ENCODE measurements around the gene VDR. TPM values are rescaled to one million over a fixed set of nuclear protein-coding genes. Genes with fewer than 3 reads are reported as not detected.

VDR gene
- total RNA-seq: 1 to 10 TPM; 1.3 to 5.5 (median 3.5) TPM
- polyA plus RNA-seq: 1 to 10 TPM; 1.2 to 1.7 TPM

- FAIRE-seq: no peak
- peak in 2 of 4 donors; percentile 21 to 31 for TF ChIP-seq CTCF (IDR thresholded peaks at IDR 0.05)
- Histone ChIP-seq H3K27me3 (no peaks in the 10 kb centered on the region), H3K27ac (peak within 1 kb of the TSS; percentile 69 to 91 (median 82)), H3K4me3 (peak within 1 kb of the TSS; percentile 45 to 58 (median 48)), H3K9me3 (no peaks in the 10 kb centered on the region), H3K4me1 (peaks cover 0 to 10% (median 0%) of the 10 kb centered on the region in 3 donors), H3K36me3 (no peaks in the 10 kb centered on the region)
- WGBS, 2 donors: 1% methylated on average over 76 to 79 of the region's 79 CpGs
- intact Hi-C loops (cut with DNase I): loop anchor here in 1 of 3 donors (5.0 kb wide), 1 partner anchor 52 kb away; no protein-coding TSS in a partner anchor
- DNase-seq: peak; percentile 86 to 93 (median 89)
- peak; percentile 87 to 93 (median 90) for ATAC-seq
Measured at GRCh38 chr12:47904713-47905709, at the start of gene VDR. TSS of gene VDR (minus strand) at chr12:47904994. CDS start at chr12:47879113, 25,881 bp downstream.

DNA sequence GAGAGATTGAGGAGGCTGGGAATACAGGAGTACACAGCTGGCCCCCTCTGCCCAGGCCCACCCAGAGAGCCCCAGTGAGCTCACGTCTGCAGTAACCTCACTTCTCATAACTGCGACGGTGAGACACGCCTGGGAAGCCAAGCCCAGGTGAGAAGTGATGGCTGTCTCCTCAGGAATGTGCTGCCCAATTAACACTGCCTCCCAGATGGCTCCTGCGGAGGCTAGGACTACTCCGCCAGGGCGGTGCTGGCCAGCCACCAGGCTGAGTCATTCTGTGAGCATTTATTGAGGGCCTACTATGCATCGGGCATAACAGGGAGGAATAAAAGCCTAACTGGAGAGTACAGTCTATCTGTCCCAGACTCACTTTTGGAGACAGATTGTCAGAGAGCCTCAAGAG, 49.3 kb upstream of the VDR start:
- Histone ChIP-seq H3K9me3 (no peaks in the 10 kb centered on the region), H3K36me3 (no peaks in the 10 kb centered on the region), H3K4me1 (no peaks in the 10 kb centered on the region), H3K4me3 (no peak overlapping the region), H3K27me3 (no peaks in the 10 kb centered on the region), H3K27ac (no peak overlapping the region)
- FAIRE-seq: no peak
- TF ChIP-seq CTCF (IDR thresholded peaks at IDR 0.05): no peak
- DNase-seq: no peak
- intact Hi-C loops (cut with DNase I): loop anchor here in 1 of 3 donors (10.0 kb wide), 1 partner anchor 211 kb away; no protein-coding TSS in a partner anchor
- ATAC-seq: no peak
- WGBS, 2 donors: 83 to 84% methylated on average over 8 of the region's 8 CpGs

- Histone ChIP-seq H3K9me3 (no peaks in the 10 kb centered on the region), H3K4me1 (no peaks in the 10 kb centered on the region), H3K27me3 (no peaks in the 10 kb centered on the region), H3K36me3 (no peaks in the 10 kb centered on the region), H3K4me3 (no peak overlapping the region), H3K27ac (no peak overlapping the region)
- intact Hi-C loops (cut with DNase I): loop anchor here in 1 of 3 donors (10.0 kb wide), 1 partner anchor 214 kb away; no protein-coding TSS in a partner anchor
- WGBS, 2 donors: 62 to 75% methylated on average over 8 of the region's 8 CpGs
- FAIRE-seq (no peak), DNase-seq (no peak), ATAC-seq (no peak)
- TF ChIP-seq CTCF (IDR thresholded peaks at IDR 0.05): no peak
Measured at GRCh38 chr12:47950856-47951468, 46.2 kb upstream of the VDR start.

DNA sequence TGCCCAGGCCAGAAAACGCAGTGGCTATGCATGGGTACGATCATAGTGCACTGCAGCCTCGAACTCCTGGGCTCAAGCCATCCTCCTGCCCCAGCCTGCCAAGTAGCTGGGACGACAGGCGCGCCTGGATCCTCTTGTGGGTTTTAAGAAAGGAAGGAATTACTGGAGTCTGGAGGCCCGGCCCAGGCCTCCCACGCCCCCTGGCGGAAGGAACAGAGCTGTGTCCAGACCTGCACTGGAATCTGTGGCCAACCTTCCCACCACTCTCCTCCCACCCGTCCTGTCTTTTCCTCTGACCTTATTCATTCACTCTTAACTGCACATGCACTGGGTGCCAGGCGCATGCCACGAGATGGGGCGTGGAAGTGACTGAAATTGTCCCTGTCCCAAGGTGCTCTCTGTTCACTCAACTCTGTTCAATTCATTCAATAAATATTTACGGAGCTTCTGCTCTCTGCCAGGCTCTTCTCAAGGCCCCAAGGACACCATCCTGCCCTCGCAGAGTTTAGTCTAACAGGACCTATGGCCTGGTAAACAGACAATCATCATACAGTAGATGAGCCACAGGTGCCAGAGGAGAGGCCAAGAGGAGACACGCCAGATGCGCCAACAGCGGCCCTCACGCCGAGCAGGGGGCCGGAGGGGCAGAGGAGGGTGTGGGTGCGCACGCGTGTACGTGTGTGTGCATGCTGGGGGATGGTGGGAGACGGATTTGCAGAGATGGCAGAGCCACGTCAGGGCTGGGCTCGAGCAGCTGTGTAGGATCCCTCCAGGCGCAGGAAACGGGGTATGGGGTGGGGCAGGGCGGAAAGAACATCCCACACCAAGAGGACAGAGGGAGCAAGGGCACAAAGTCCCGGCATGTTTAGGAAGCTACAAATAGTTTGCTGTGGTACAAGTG, 44.9 kb upstream of the VDR start:
- ATAC-seq (peak; percentile 95 to 99 (median 96)), DNase-seq (peak; percentile 56 to 89 (median 78)), FAIRE-seq (no peak)
- peak; percentile 78 to 87 (median 82) for TF ChIP-seq CTCF (IDR thresholded peaks at IDR 0.05)
- H3K9me3 ChIP-seq: no peaks in the 10 kb centered on the region
- H3K4me3 ChIP-seq: no peak overlapping the region
- 47 to 49% methylated on average over 32 of the region's 32 CpGs for WGBS, 2 donors
- H3K27ac ChIP-seq: no peak overlapping the region
- no peaks in the 10 kb centered on the region for H3K27me3 ChIP-seq
- no peaks in the 10 kb centered on the region for H3K4me1 ChIP-seq
- intact Hi-C loops (cut with DNase I): loop anchor here in 1 of 3 donors (10.0 kb wide), 1 partner anchor 215 kb away; no protein-coding TSS in a partner anchor
- H3K36me3 ChIP-seq: no peaks in the 10 kb centered on the region

All from pancreas (tissue), 10 donors.